HG03469 (cell line): ENCODE results near the gene FBLN1.
"Not testable (repeated sequence)": the region's sequence is repeated elsewhere in the genome, so short reads cannot be mapped to it uniquely, and the experiment has no call there.

Source experiments
- ATAC-seq: cut with Tn5 transposase; IDR thresholded peaks from one replicate; pipeline ENCODE4 v1.9.1; 2021; ENCODE audit warnings: mild to moderate bottlenecking, moderate library complexity, moderate number of reproducible peaks; ENCODE audit not compliant: unreplicated experiment

The FBLN1 gene

DNA sequence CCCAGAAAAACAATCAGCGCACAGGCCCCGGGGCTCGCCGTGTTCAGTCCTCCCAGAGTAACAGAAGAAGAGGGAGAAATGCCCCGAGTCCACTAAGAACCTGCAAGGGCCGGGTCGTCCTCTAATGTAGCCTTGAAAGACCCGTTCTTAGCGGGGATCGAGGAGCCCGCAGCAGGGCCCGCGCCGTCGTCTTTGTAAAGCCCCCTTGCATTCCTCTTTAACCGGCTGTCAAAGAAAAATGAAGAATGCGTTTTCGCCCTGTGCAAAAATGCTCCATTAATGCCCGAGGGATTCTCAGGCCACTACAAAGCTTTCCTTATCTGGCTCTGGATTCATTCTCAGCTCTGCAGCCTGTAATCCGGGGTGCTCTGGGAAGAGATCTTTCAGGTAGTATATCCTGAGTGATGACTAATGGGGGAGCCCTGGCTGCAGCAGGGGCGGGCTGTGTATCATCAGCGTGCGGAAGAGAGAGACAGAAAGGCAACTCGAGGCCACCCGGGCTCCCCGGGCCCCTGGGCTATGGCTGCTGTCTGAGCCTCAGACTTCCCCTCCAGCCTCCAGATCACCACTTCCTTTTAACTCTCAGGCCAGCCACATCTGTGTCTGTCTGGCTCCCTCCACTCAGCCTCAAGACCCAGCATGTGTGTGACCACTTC is 78.2 kb downstream of the FBLN1 start:
- no peak for ATAC-seq

DNA sequence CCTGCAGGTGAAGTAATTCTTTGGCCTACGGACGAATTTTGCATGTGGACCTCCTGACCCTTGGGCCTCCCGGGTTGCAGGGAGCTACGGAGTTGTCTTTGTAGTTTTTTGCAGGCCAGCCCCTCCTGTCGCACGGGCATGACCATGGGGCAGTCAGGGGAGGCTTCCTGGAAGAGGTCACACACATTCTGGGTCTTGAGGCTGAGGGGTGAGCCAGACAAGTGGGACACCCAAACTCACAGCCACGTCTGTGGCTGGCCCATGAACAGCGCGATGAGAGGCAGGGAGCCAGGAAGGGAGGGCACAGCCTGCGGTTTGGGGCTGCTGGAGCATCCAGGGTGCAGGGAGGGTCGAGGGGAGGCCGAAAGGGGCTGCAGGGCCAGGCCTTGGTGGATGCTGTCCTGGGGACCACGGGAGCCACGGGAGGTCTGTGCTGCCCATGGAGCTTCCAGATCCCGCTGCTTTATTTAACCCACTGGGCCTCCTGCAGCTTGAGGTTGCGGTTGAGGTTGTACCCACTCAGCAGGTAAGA is 78.9 kb downstream of the FBLN1 start:
- no peak for ATAC-seq

DNA sequence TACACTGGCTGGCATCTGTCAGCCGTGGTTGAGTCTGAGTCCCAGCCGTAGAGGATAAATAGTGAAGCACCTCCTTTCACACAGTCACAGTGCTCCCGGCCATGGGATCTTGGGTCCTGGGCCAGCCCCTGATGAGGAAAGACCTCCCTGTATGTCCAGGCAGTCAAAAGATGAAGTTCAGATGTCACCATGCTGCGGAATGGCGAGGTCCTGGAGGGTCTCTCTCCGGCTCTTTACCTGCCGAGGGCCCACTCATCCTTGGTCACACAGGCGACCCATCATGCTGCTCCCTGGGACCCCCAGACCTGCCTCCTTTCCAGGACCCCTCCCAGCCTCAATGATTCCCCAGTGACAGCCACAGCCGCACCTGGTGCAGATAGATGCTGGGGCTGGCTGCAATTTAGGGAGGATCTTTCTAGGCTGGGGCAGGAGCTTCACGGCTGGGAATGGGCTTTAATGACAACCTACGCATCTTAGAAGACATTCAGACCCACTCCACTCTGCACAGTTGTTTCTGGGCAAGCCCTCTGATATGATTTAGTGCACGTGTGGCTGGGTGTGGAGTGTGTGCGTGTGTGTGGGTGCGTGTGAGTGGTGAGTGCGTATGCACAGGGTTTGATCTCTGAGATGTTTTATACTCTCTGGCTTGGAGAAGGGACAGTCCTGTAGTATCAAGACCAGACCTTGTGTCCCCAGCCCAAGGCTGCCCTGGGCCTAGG is 79.7 kb downstream of the FBLN1 start:
- ATAC-seq, result no peak

DNA sequence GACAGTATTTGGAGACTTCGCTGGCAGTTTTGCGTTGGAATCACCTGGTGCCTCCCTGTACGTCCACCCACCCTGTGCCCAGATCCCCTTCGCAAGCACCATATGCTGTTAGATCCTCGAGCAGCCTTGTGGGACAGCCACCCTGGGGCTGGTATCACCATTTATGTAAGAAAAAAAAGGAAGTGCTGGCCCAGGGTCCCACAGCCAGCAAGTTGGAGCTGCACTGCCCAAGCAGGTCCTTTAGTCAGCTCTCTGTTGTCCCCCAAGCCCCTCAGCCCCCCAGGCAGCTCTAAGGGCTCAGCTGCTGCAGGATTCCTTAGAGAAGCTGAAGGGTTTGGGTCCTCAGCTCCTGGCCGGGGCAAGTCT is 80.3 kb downstream of the FBLN1 start:
- no peak for ATAC-seq

DNA sequence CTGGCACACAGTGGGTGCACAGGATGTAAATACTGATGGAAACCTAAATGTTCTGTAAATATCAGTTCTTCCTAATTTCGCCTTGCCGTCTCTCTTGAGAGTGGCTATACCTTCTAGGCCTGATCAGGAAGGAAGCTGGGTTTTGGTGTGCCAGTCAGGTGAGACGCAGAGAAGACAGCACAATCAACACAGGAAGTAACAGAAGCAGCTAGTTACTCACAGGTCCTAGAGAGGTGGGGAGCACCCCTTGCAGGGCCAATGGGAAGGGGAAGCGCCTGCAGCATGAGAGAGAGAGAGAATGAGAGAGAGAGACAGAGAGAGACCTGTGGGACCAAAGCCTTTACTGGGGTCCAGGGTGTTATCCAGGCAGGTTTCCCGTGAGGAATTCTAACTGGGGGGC is 80.8 kb downstream of the FBLN1 start:
- no peak for ATAC-seq

DNA sequence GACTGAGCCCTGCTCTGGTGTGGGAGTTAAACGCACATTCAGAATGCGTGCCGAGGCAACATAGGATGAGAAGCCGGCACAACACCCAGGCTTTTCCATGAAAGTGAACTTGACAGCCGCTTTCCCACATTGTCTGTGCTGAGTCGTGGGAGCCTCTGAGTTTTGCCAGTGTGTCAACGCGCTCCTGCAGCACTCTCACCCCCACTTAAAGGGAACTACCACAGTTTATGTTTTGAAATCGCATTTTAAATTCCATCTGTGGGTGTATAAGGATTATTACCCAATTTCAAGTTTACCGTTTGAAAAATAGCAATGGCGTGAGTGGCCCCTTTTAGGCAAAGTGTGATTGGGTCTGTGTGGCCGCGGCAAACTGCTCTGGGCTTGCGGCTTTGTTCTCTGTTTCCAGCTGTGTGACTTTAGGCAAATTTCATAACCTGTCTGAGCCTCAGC is 81.5 kb downstream of the FBLN1 start:
- no peak for ATAC-seq

DNA sequence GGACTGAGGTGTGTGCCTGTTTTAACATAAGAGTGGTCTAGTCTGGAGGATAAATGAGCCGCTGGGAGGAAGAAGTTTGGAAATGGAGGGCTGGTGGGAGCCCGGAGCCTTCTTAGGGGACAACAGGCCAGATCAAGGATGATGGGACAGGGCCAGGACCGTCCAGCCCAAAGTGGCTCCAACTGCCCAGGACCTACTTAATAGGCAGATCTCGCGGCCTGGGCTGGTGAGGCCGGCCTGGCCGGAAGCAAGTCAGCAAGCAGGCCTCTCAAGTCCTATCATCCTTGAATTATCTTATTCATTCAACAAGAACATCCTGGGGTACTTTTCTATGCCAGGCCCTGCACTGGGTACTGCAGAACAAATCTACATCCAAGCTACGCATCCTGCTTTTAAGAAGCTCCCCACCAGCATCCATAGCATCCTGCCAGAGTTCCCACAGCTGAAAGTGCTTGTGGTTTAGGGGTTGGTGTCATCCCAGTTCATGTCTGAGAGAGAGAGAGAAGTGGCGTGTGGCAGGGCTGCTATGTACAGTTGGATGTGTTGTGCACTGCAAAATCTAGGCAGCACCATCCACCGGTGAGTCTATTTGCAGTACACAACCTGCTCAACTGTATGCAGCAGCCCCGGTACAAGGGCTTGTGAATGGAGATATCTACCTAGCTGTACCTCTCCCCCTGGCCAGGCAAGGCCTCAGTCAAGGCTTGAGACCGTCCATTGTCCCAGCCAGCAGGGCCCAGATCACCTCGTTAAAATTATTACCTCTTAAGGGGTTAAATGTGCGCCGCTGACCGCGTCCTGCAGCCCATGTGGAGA is 82.1 kb downstream of the FBLN1 start:
- no peak for ATAC-seq

DNA sequence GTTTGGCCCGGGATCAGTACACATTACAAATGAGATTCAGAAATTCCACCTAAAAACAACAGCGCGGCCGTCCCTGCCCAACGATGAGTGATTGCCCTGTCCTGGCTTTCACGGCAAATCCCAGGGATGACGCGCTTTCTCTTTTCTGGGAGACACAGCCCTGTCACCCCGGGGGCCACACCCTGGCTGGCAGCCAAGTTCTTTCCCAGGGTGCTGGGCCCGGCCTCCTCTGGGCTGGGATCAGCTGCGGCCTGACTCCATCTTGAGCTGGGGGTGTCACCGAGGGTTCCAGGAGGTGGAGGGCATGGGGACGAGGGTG is 82.7 kb downstream of the FBLN1 start:
- no peak for ATAC-seq

DNA sequence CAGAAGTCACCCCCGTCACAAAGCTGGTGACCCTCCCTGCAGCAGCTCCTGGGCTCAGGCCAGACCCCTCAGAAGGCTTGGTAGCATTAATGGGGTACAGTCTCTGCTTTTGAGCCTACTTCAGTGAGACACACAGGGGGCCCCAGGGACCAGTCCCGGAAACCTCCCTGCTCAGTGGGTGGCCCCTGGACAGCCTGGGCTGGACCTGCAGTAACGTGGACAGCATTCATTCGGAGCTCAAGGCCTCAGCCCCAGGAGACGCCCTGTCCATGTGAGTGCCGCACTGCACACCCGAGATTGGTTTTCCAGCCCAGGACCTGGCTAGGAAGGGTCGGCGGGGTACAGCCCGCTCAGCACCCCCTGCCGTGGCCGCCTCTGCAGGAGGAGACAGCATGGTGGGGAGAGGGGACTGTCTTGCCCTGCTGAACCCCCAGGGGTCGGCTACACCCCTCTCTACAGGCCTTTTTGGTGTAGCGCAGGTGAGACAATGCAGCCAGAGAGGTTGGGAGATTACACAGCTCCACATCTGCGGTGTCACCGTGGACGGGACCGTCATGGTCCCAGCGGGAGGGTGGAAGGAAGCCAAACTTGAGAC is 83.4 kb downstream of the FBLN1 start:
- ATAC-seq, result no peak

DNA sequence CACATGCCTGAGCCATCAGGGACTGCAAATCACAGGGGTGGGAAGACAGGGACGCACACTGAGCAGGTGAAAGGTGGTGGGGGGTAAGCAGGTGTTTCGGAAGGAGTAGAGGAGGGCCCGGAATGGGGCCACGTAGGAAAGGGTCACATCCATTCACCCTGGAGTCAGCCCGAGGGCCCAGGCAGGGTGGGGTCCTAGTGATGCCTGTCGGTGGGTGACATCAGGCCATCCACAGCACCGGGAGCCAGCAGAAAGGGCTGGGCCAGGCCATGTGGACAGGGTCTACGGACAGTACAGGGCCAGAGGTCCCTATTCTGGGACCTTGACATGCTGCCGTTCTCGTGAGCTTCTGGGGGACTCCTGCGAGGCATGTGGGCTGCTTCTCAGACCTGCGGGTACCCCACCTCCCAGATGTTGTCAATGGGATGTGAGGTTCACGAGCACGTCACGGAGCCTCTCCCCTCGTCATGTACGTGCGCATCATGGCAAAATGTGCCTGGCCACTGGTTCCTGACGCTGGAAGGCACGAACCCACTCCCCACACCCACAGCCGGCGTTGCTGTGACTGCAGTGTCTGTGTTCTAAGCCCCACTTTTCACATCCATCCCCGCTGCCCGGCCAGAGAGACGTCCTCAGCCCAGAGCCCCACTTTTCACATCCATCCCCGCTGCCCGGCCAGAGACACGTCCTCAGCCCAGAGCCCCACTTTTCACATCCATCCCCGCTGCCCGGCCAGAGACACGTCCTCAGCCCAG is 84.1 kb downstream of the FBLN1 start:
- no peak for ATAC-seq

DNA sequence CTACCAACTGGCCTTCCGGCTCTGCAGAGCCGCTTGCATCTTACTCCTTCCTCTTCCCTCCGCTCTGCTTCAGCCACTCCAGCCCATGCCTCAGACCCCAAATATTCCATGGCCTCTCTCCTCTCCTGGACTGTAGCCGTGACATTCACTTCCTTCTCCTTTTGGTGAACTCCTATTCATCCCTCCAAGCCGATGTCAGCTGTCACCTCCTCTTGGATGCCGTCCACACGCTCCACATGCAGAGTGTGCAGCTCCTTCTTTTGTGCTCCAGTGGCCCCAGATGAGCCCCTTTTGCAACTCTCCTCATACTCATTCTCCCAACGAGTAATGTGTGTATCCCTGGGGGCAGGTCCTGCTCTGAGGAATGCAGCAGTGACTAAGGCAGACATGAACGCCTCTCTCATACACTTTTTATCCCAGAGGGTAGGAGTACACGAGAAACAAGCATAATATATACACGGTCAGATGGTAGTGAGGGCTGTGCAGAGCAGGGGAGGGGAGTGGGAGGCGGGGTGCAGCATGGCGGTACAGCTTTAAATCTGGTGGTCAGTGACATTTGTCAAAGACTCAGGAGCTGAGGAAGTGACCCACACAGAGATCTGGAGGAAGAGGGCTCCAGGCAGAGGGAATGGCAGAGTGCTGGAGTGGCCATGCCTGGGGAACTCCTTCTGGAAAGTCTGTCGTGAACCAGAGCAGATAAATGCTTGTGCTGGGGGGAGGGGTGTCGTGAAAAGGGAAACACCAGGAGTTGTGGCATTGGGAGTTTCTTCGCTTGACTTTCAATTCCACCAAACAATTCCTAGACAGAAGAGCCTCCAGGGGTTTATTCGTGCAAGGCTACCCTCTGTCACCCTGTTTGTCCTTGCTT is 85.2 kb downstream of the FBLN1 start:
- ATAC-seq, result no peak

DNA sequence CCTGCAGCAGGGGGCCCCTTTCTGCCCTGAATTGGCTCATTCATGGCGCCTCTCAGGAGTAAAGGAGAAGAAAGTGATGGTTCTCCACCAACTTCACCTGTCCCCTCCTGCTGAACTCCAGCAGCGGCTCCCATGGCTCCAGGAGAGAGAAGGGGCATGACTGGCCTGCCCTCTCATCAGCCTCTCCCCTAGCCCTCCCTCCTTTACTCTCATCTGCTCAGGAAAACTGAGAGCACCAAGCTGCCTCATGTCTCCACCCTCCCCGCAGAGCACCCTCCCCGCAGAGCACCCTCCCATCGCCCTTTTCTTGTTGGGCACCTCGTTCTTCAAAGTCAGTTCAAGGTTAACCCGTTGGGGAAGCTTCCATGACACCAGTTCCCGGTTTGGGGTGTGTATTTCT is 86.9 kb downstream of the FBLN1 start:
- no peak for ATAC-seq

DNA sequence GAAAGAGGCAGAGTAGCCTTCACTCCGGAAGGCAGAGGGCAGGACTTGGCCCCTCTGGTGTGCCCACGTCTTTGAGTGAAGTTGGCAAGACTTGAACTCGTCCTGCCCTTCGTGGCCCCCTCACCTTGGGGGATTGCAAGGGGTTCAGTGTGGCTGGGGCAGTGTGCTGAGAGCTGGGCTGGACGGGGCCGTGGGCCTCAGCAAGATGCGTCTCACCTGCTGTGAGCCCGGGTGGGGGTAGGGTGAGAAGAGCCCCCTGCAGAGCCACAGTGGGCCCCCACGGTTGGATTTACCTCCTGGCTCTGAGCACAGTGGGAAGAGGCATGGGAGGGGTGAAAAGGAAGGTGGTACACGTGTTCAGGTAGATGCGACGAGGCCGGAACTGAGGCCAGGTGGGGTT is 87.6 kb downstream of the FBLN1 start:
- ATAC-seq, result no peak

DNA sequence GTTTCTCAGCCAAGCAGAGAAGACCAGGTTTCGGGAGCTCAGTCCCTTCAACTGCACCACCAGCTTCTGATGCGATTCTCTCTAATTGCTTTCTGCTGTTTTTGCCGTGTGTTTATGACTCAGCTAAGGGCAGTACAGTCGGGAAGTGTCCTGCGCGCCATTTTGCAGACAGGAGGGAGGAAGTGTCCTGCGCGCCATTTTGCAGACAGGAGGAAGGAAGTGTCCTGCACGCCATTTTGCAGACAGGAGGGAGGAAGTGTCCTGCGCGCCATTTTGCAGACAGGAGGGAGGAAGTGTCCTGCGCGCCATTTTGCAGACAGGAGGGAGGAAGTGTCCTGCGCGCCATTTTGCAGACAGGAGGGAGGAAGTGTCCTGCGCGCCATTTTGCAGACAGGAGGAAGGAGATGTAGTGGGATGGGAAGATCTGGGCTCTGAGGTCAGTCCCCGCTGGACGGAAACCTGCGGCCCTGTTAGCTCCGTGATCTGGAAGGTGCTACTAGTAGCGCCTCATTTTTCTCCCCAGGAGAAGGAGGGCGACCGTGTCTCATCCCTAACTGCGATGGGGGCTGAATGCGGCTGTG is 89.0 kb downstream of the FBLN1 start:
- ATAC-seq, result not testable (repeated sequence)

DNA sequence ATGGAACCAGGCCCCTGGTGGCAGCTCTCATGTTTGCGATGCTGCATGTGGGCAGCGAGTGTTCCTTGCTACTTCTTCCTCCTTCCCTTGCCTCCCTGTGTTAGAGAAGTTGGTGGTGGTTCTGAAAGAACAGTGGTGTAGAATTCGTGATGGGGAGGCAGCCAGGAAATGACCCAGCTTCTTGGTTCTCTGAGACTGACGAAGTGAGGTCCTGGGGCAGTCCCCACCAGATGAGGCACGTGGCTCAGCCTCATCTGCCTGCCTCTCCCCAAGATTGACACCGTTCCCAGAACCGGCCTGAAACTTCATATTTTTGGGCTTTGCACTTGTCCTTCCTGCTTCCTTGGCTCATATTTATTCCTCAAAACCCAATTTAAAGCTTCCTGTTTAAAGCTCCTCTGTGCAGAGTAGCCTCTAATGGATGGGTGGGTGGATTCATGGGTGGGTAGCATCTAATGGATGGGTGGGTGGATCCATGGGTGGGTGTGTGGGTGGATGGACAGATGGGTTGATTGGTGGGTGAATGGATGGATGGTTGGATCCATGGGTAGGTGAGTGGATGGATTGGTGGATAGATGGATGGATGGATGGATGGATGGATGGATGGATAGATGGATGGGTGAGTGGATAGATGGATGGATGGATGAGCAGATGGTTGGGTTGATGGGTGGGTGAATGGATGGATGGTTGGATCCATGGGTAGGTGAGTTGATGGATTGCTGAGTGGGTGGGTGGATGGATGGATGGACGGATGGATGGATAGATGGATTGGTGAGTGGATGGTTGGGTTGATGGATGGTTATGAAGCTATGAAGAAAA is 91.6 kb downstream of the FBLN1 start:
- no peak for ATAC-seq

DNA sequence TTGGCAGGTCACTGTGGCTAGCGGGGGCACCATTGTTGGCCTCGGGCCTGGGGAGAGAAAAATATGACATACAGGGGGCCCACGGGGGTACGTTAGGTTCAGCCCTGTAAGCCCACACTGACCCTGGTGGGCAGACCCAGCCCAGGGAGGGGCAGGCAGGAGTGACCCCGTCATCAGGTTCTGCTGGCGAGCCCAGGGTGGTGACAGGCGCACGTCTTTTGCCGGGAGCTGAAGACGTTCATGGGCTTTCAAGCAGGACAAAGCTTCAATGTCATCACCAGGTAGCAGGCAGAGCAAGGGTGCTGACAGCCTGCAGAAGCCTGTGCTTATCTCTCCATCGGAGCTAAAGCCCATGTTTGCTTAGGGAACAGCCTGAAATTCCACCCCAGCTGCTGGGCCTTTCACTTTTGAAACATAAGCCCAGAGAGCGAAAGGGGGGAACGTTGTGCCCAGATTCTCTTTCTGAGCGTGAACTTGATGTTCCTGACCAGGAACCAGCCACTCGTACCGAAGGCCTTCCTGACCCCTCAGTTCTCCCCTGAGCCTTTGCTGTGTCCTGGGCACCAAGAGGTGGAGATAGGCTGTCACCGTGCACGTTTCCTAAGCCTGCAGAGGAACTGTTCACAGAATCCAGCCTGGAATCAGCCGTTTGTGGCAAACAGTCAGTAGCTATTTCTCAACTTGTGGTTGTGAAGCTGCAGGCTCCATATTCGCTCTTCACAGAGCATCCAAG is 94.9 kb downstream of the FBLN1 start:
- ATAC-seq, result no peak

DNA sequence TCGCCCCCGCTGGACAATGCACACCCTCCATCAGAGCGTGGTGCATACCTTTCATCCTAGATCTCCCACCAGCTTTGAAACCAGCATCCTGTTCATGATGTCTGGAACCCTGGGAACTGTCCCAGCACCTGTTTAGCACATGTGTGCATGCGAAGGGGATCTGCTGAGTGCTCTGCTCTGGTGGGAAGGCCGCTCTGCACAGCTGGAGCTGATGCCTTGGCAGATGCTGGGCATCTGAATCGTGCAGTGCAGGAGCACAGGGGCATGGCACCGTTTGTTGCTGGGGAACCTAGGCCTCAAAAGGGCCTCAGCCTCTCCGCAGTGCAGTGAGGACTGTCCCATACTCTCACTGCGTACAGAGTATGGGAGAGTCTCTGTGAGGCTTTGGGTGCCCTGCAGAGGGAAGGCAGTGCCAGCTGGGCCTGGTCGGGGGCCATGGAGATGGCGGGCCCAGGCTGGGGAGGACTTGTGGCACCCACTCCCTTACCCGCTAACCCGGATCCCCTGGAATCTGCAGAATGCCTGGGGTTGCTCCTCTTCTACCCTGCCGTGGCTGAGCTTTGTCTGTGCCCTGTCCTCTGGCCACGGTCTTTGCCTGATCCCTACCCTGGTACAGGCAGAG is 96.0 kb downstream of the FBLN1 start:
- ATAC-seq, result no peak
